ENCODE results near the gene CD151.

DNA sequence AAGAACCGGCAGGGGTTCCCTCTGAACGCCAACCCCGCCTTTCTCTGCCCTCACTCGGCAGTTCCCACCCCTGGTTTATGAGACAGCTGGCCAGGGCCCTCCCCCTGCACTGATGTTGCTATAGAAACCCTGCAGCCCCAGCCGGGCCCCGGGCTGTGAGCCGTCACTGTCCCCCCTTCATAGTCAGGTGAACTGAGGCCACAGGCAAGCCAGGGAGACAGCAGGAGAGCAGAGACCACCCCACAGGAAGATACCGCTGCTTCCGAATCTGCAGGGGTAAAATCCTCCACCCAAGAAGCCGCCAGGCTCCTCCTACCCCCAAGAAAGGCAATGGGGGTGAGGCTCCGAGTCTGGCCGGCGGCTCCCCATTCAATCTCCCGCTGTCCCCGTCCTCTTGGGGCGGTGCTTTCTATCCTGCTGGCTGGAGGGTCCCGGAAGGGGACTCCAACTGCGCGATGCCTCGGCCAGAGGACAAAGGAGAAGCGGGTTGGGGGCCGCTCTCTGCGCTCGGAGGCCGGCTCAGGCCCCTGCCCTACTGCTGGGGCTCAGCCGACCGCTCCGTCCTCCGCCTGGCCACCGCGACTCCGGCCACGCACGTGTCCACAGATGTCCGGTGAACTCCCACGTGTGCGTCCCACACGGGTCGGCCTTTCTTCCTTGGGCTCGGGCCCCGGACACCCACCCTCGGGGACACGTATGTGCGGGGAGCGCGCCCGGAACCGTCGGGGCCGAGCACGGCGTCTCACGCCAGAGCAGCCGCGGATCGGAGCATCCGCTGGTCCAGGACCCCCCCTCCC, 35.3 kb upstream of the CD151 start:
- TF ChIP-seq CTCF (IDR thresholded peaks at IDR 0.05; ENCODE audit: poor library complexity) (no peak), EZH2phosphoT487 (IDR thresholded peaks at IDR 0.05; ENCODE audit: low read depth, severe bottlenecking, unreplicated experiment) (no peak), EZH2 (IDR thresholded peaks at IDR 0.05; ENCODE audit: borderline replicate concordance) (no peak)
